HG03108 (cell line): ENCODE measurements around the gene ZAP70.

ENCODE experiments used
- ATAC-seq: cut with Tn5 transposase; IDR thresholded peaks from one replicate; pipeline ENCODE4 v1.9.1; 2021; ENCODE audit warnings: moderate library complexity; ENCODE audit not compliant: unreplicated experiment

Gene ZAP70

GRCh38 chr2:97775074-97775473, 61.7 kb downstream of the ZAP70 start:
- ATAC-seq = no peak

- ATAC-seq = no peak
Measured at GRCh38 chr2:97779141-97779540, 65.8 kb downstream of the ZAP70 start.

GRCh38 chr2:97781981-97782380, 68.6 kb downstream of the ZAP70 start:
- ATAC-seq = no peak

DNA sequence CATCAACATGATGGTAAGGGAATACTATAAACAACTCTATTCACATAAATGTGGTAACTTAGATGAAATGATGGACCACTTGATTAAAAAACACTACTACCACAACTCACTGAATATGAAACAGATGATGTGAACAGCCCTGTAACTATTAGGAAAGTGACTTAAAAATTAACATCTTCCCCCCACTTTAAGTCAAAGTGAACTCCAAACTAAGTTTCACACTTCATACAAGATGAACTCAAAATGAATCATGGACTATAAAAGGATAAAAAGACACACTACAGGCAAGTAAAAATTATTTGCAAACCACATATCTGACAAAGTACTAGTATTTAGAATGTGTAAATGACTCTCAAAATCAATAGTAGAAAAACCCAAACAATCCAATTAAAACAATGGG, 71.6 kb downstream of the ZAP70 start:
- ATAC-seq = no peak

GRCh38 chr2:97785818-97786217, 72.4 kb downstream of the ZAP70 start:
- no peak for ATAC-seq

DNA sequence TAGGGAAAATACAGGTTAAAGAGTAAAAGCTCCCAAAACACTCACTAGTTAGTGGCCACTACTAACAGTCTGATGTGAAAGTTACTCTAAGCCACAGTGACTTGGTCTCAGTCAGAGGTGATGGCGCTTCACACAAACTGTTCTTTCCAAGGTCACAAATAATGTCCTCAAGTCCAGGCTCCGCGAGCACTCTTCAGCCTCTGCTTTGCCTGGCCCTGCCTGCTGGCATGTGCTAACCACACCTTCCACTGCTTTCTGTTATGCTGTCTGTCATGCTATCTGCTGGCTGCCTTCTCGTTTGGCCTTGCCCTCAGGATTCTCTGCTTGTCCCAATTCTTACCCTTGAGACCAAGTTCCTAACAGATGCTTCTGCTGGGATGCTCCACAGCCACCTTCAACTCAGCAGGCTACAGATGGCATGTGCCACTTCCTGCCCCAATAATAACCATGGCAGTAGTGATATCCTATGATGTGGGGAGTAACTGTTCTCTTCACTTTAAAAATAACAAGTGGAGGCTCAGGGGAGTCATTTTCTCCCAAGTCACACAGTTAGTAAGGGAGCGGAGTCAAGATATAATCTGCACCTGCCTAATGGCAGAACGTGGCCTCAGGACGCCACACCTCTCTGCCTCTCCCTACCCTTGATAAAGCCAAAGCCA, 75.7 kb downstream of the ZAP70 start:
- ATAC-seq = no peak
